Liver (tissue), 3 donors: ENCODE measurements around the gene ARL13B.

Experiments
- GABPA ChIP-seq, 2 donors: IDR thresholded peaks in 1 of 2; conservative IDR thresholded peaks in 1 of 2; 2 replicates each; pipeline ENCODE4 v1.6.1; 2016; ENCODE audit warnings: antibody characterized with exemption in 2 of 2, mild to moderate bottlenecking in 1 of 2, moderate library complexity in 1 of 2
- JUND ChIP-seq, 2 donors: IDR thresholded peaks; 2 replicates each; pipeline ENCODE4 v1.6.1; 2016; ENCODE audit warnings: antibody characterized with exemption in 2 of 2
- TF ChIP-seq, protein P1 (sequence below): fragments of 150-350 bp; IDR thresholded peaks from 2 replicates; pipeline ENCODE4 v1.5.1; 2017; ENCODE audit warnings: improper control_type of control experiment, low read depth, low read length; ENCODE audit not compliant: missing input control
- TF ChIP-seq, protein P2 (sequence below): IDR thresholded peaks from 2 replicates; pipeline ENCODE4 v1.6.1; 2016; ENCODE audit warnings: antibody characterized with exemption
- donor health status: healthy.
- donor health status: healthy.

DNA sequence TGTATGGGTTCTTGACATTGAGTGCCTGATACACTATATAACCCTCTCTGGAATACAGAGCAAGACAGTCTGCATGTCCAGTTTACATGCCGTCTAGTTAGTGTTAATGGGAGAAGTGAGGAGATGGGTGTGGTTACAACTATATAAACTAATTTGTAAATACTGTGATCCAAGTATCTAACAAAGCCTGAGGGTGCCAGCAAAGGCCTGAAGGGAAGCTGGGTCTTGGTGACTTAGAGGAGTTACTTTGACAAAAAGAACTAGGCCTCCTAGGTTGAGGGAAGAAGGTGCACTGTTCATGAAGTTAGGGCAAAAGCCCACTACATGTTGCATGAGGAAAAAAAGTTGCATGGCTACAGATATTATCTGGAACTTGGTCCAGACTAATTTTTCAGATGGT lies 85.2 kb downstream of the ARL13B start:
- TF ChIP-seq JUND (IDR thresholded peaks at IDR 0.05) (no peak), GABPA (IDR thresholded peaks at IDR 0.05 in 1 of 2, conservative IDR thresholded peaks at IDR 0.05 in 1 of 2) (no peak)
- TF ChIP-seq, protein P1, sequence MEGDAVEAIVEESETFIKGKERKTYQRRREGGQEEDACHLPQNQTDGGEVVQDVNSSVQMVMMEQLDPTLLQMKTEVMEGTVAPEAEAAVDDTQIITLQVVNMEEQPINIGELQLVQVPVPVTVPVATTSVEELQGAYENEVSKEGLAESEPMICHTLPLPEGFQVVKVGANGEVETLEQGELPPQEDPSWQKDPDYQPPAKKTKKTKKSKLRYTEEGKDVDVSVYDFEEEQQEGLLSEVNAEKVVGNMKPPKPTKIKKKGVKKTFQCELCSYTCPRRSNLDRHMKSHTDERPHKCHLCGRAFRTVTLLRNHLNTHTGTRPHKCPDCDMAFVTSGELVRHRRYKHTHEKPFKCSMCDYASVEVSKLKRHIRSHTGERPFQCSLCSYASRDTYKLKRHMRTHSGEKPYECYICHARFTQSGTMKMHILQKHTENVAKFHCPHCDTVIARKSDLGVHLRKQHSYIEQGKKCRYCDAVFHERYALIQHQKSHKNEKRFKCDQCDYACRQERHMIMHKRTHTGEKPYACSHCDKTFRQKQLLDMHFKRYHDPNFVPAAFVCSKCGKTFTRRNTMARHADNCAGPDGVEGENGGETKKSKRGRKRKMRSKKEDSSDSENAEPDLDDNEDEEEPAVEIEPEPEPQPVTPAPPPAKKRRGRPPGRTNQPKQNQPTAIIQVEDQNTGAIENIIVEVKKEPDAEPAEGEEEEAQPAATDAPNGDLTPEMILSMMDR = no peak
- TF ChIP-seq, protein P2, sequence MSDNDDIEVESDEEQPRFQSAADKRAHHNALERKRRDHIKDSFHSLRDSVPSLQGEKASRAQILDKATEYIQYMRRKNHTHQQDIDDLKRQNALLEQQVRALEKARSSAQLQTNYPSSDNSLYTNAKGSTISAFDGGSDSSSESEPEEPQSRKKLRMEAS = no peak
